Left ventricle myocardium inferior (tissue), 1 donor: ENCODE data around the gene RAB34. TPM values are rescaled to one million over a fixed set of nuclear protein-coding genes. Genes with fewer than 3 reads are reported as not detected.

ENCODE experiments used
- DNase-seq: peaks from one replicate; pipeline ENCODE4 v3.0.0-alpha.2; 2020
- H3K27ac ChIP-seq: fragments of 200-600 bp; replicated peaks from 2 replicates; pipeline ENCODE4 v1.8.0; 2021
- H3K27me3 ChIP-seq: fragments of 200-600 bp; 2 replicates; pipeline ENCODE4 v1.8.0; 2021; ENCODE audit warnings: low read depth
- H3K36me3 ChIP-seq: fragments of 200-600 bp; 2 replicates; pipeline ENCODE4 v1.8.0; 2021
- H3K4me1 ChIP-seq: fragments of 200-600 bp; 2 replicates; pipeline ENCODE4 v1.8.0; 2021
- H3K4me3 ChIP-seq: fragments of 200-600 bp; 2 replicates; pipeline ENCODE4 v1.8.0; 2021; ENCODE audit warnings: mild to moderate bottlenecking, moderate library complexity
- H3K9me3 ChIP-seq: fragments of 200-600 bp; replicated peaks from 2 replicates; pipeline ENCODE4 v1.8.0; 2021
- intact Hi-C: fragments of 100-400 bp; cut with micrococcal nuclease; formaldehyde crosslinking; loops from one replicate; pipeline ENCODE4 v1.11.0; 2022
- long read RNA-seq: library from polyadenylated mRNA; unstranded; transcript quantifications from one replicate; pipeline ENCODE4 v2.0.0, GENCODE V29; 2021
- total RNA-seq: library from RNA; stranded (reverse); fragmentation: NEBNext Ultra II Directional; extraction: Animal tissue kit (Norgen Biotek cat#: 25700); gene quantifications from one replicate; pipeline ENCODE4 v1.2.1, GENCODE V29; 2021
- TF ChIP-seq, protein P1 (sequence below): fragments of 200-600 bp; IDR thresholded peaks from 2 replicates; pipeline ENCODE4 v1.8.0; 2021; ENCODE audit warnings: antibody characterized with exemption, mild to moderate bottlenecking, borderline replicate concordance
- donor health status: DM: no; HTN: yes; CAD: no; lungs with severe emphysema.

RAB34 gene, protein sequence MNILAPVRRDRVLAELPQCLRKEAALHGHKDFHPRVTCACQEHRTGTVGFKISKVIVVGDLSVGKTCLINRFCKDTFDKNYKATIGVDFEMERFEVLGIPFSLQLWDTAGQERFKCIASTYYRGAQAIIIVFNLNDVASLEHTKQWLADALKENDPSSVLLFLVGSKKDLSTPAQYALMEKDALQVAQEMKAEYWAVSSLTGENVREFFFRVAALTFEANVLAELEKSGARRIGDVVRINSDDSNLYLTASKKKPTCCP
- 13.1 TPM for total RNA-seq
- long read RNA-seq, transcript RAB34-204 (10 exons, 1,766 nt): major isoform, 9 of 37 reads
- long read RNA-seq, transcript RAB34-201 (11 exons, 1,592 nt): minor isoform, 7 of 37 reads
- long read RNA-seq, partial matches to known transcripts: 7 of 37 reads
- long read RNA-seq, other reads (novel, unspliced or antisense): 8 of 37 reads

DNA sequence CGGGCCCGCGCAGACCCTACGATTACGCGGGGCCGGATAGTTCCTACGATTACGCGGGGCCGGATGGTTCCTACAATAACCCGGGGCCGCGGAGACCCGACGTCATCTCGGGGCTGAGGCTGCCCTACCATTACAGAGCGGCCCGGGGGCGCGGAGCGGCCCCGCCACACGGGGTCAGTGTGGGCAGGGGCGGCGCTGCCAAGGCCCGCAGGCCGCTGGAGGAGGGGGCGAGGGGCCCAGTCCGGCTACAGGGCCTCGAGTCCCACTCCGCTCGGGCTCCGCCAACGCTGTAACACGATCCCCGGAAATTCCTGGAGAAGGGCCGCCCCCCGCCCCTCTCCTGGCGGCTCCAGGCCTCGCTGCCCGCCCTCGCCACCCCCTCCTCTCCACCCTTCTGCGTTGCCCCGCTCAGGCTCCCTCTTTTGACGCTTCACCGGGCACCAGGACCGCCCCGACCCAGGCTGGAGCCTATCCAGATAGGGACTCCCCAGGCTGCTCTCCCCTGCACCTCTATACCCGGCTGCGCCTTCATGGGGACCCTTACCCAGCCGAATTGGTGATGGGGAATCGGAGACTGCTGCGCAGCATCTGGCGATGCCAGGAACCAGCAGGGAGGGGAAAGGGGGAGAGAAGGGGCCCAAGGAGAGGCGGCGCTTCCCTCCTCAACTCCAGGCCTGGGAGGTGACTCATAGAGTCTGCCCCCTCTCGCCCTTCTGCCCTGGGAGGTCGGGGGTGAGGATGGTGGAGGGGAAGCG is at the start of gene RAB34:
TSS of gene RAB34 (minus strand) at position 291 of the 755 bp plus-strand sequence. CDS start 602 bp downstream, outside the sequence.
- H3K4me3 ChIP-seq: peak within 1 kb of the TSS; percentile 82
- H3K4me1 ChIP-seq: peaks cover 66% of the 10 kb centered on the region
- peaks cover 38% of the 10 kb centered on the region for H3K36me3 ChIP-seq
- peaks cover 19% of the 10 kb centered on the region for H3K27me3 ChIP-seq
- intact Hi-C loops: no loop called here
- H3K9me3 ChIP-seq: no peaks in the 10 kb centered on the region
- TF ChIP-seq, protein P1, sequence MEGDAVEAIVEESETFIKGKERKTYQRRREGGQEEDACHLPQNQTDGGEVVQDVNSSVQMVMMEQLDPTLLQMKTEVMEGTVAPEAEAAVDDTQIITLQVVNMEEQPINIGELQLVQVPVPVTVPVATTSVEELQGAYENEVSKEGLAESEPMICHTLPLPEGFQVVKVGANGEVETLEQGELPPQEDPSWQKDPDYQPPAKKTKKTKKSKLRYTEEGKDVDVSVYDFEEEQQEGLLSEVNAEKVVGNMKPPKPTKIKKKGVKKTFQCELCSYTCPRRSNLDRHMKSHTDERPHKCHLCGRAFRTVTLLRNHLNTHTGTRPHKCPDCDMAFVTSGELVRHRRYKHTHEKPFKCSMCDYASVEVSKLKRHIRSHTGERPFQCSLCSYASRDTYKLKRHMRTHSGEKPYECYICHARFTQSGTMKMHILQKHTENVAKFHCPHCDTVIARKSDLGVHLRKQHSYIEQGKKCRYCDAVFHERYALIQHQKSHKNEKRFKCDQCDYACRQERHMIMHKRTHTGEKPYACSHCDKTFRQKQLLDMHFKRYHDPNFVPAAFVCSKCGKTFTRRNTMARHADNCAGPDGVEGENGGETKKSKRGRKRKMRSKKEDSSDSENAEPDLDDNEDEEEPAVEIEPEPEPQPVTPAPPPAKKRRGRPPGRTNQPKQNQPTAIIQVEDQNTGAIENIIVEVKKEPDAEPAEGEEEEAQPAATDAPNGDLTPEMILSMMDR: peak; percentile 43
- peak; percentile 72 for DNase-seq
- peak within 1 kb of the TSS; percentile 86 for H3K27ac ChIP-seq

DNA sequence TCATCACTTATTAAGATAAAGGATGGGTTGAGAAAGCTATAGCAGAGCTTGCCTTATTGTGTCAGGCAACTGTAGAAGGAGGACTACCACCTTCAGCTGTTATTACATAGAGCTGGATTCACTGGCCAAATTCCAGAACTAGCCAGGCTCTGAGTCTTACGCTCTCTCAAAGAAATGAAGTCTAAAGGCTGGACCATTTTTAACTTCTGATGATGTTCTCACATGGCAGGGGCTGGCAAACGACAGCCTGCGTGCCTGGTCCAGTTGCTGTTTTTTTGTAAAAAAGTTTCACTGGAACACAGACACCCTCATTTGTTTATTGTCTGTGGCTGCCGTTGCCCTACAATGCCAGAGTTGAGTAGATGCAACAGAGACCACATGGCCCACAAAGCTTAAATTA is 47.4 kb upstream of the RAB34 start:
- Histone ChIP-seq H3K4me3 (no peak overlapping the region), H3K36me3 (peaks cover 9% of the 10 kb centered on the region), H3K4me1 (peaks cover 26% of the 10 kb centered on the region), H3K9me3 (no peaks in the 10 kb centered on the region), H3K27me3 (no peaks in the 10 kb centered on the region), H3K27ac (no peak overlapping the region)
- DNase-seq: no peak
- intact Hi-C loops: loop anchor here (10.0 kb wide), 2 partner anchors 70 to 150 kb away; no protein-coding TSS in a partner anchor
- TF ChIP-seq, protein P1: no peak

DNA sequence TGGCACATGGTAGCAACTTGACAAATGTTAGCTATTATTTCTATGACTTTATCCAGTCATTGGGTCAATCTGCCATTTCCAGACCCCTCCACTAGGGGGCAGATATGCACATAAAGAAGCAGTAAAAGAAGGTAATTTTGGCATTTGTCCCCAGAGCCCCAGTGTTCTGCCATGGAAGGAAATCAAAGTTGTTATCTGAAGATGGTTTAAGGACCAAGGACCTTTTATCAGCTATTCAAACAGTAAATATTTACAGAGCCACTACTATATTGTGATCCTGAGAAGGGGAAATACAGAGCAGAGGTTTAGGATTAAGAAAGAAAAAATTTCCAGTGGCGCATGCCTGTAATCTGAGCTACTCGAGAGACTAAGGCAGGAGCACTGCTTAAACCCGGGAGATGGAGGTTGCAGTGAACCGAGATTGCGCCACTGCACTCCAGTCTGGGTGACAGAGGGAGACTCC is 46.2 kb upstream of the RAB34 start:
- peaks cover 18% of the 10 kb centered on the region for H3K36me3 ChIP-seq
- no peaks in the 10 kb centered on the region for H3K9me3 ChIP-seq
- no peak overlapping the region for H3K27ac ChIP-seq
- peak; percentile 60 for DNase-seq
- intact Hi-C loops: loop anchor here (10.0 kb wide), 2 partner anchors 71 to 151 kb away; no protein-coding TSS in a partner anchor
- no peak overlapping the region for H3K4me3 ChIP-seq
- TF ChIP-seq, protein P1: peak; percentile 89
- H3K4me1 ChIP-seq: peaks cover 29% of the 10 kb centered on the region
- H3K27me3 ChIP-seq: no peaks in the 10 kb centered on the region

DNA sequence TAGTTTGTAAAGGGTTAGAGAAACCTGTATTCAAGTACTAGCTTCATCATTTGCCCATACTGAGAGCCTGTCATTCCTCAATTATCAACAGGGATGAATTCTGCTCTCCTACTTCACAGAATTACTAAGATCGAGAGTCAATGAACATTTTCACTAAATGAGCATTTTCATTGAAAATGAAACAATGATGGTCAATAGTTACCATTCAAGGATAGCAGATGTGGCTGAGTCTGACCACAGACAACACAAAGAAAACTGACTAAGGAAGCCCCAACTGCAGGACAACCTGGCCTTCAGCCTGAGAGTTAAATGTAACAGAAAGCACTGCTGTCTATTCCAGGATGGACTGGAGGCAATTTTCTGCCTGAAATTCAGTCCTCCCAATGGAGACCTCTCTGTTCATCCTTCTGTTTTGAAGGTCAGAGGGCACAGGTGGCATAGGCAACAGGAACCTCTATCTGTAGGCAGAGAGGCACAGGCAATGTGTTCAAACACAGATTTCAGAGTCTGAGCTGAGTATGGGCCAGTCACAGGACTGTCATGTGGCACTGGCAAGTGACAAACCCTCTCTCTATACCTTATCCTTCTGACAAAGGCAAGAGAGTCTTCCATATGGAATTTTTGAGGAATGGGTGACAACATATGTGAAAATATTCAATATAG is 45.6 kb upstream of the RAB34 start:
- Histone ChIP-seq H3K27me3 (no peaks in the 10 kb centered on the region), H3K4me3 (no peak overlapping the region), H3K27ac (no peak overlapping the region), H3K4me1 (peaks cover 29% of the 10 kb centered on the region), H3K9me3 (no peaks in the 10 kb centered on the region), H3K36me3 (peaks cover 24% of the 10 kb centered on the region)
- TF ChIP-seq, protein P1: no peak
- intact Hi-C loops: loop anchor here (10.0 kb wide), 2 partner anchors 72 to 152 kb away; no protein-coding TSS in a partner anchor
- DNase-seq: no peak
